GM21723 (cell line): ENCODE results near the gene PIGL.
"Not testable (repeated sequence)": the region's sequence is repeated elsewhere in the genome, so short reads cannot be mapped to it uniquely, and the experiment has no call there.

Experiments used
- ATAC-seq: cut with Tn5 transposase; IDR thresholded peaks from one replicate; pipeline ENCODE4 v1.9.1; 2021; ENCODE audit warnings: mild to moderate bottlenecking, moderate library complexity; ENCODE audit not compliant: unreplicated experiment

Gene PIGL

GRCh38 chr17:16304830-16305229 is 87.8 kb downstream of the PIGL start:
- no peak for ATAC-seq

GRCh38 chr17:16306211-16306610 is 89.2 kb downstream of the PIGL start:
- ATAC-seq = no peak

- ATAC-seq = not testable (repeated sequence)
Observed at GRCh38 chr17:16312061-16312460, 95.1 kb downstream of the PIGL start.

GRCh38 chr17:16313139-16314090 is 96.4 kb downstream of the PIGL start:
- no peak for ATAC-seq

GRCh38 chr17:16314189-16314588 is 97.2 kb downstream of the PIGL start:
- ATAC-seq = no peak

GRCh38 chr17:16314859-16315258 is 97.8 kb downstream of the PIGL start:
- no peak for ATAC-seq

- ATAC-seq = no peak
Observed at GRCh38 chr17:16319969-16320368, 103.0 kb downstream of the PIGL start.

GRCh38 chr17:16322636-16323035 is 105.6 kb downstream of the PIGL start:
- no peak for ATAC-seq

GRCh38 chr17:16325964-16326363 is 109.0 kb downstream of the PIGL start:
- ATAC-seq = no peak

GRCh38 chr17:16327018-16327417 is 110.0 kb downstream of the PIGL start:
- no peak for ATAC-seq

- no peak for ATAC-seq
Observed at GRCh38 chr17:16328997-16329396, 112.0 kb downstream of the PIGL start.

GRCh38 chr17:16329519-16330271 is 112.7 kb downstream of the PIGL start:
- peak; percentile 61 for ATAC-seq

- ATAC-seq = no peak
Observed at GRCh38 chr17:16338391-16338790, 121.4 kb downstream of the PIGL start.

GRCh38 chr17:16339402-16339801 is 122.4 kb downstream of the PIGL start:
- ATAC-seq = no peak

- no peak for ATAC-seq
Observed at GRCh38 chr17:16339959-16340358, 122.9 kb downstream of the PIGL start.

- no peak for ATAC-seq
Observed at GRCh38 chr17:16342979-16343378, 126.0 kb downstream of the PIGL start.

- no peak for ATAC-seq
Observed at GRCh38 chr17:16343569-16343968, 126.6 kb downstream of the PIGL start.

GRCh38 chr17:16345565-16345964 is 128.6 kb downstream of the PIGL start:
- no peak for ATAC-seq

GRCh38 chr17:16346721-16347271 is 129.8 kb downstream of the PIGL start:
- no peak for ATAC-seq

GRCh38 chr17:16348586-16348985 is 131.6 kb downstream of the PIGL start:
- no peak for ATAC-seq

- no peak for ATAC-seq
Observed at GRCh38 chr17:16349431-16349830, 132.4 kb downstream of the PIGL start.

GRCh38 chr17:16351831-16352230 is 134.8 kb downstream of the PIGL start:
- no peak for ATAC-seq
